ENCODE data around the gene RTN1.
A peak's percentile ranks its signal among the peaks of the same experiment; 100 is the strongest.

The RTN1 gene

DNA sequence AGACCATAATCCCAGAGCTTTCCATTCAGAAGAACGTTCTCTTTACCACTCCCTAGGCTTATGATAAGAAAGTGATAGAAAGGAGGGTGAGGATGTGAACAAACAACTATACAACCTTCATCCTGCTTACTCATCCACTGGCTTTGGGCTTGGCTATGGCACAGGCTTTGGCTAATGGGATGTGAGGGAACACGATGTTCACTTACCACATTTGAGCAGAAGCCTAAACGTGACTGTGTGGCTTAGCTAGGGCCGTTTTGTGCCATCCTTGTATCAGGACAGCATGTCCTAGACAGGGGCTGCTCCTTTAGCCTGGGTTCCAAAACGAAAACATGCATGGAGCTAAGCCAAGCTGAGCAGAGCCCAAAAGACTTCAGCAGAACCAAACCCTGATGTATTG lies 175.4 kb downstream of the RTN1 start:
- DNase-seq (ENCODE audit: extremely low spot score) = no peak
- POLR2A ChIA-PET = no interaction called here
- TF ChIP-seq, protein P1, sequence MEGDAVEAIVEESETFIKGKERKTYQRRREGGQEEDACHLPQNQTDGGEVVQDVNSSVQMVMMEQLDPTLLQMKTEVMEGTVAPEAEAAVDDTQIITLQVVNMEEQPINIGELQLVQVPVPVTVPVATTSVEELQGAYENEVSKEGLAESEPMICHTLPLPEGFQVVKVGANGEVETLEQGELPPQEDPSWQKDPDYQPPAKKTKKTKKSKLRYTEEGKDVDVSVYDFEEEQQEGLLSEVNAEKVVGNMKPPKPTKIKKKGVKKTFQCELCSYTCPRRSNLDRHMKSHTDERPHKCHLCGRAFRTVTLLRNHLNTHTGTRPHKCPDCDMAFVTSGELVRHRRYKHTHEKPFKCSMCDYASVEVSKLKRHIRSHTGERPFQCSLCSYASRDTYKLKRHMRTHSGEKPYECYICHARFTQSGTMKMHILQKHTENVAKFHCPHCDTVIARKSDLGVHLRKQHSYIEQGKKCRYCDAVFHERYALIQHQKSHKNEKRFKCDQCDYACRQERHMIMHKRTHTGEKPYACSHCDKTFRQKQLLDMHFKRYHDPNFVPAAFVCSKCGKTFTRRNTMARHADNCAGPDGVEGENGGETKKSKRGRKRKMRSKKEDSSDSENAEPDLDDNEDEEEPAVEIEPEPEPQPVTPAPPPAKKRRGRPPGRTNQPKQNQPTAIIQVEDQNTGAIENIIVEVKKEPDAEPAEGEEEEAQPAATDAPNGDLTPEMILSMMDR (IDR thresholded peaks at IDR 0.05; ENCODE audit: control extremely low read depth, extremely low read depth, low read depth, missing control alignments) = no peak
- CTCF ChIA-PET = interaction anchor here (1.3 to 1.6 kb wide), 3 partner anchors 10 to 62 kb away, joined by 3 to 4 read pairs (median 4); no protein-coding TSS in a partner anchor

DNA sequence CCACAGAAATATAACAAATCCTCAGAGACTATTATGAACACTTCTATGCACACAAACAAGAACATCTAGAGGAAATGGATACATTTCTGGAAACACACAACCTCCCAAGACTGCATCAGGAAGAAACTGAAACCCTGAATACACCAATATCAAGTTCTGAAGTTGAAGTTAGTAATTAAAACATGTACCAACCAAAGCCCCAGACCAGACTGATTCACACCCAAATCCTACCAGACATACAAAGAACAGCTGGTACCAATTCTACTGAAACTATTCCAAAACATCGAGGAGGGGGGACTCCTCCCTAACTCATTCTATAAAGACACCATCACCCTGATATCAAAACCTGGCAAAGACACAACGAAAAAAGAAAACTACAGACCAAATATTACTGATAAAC lies 179.3 kb downstream of the RTN1 start:
- ChIA-PET CTCF (no interaction called here), POLR2A (no interaction called here)
- DNase-seq (ENCODE audit: extremely low spot score) = no peak
- TF ChIP-seq, protein P1 (IDR thresholded peaks at IDR 0.05; ENCODE audit: control extremely low read depth, extremely low read depth, low read depth, missing control alignments) = no peak

DNA sequence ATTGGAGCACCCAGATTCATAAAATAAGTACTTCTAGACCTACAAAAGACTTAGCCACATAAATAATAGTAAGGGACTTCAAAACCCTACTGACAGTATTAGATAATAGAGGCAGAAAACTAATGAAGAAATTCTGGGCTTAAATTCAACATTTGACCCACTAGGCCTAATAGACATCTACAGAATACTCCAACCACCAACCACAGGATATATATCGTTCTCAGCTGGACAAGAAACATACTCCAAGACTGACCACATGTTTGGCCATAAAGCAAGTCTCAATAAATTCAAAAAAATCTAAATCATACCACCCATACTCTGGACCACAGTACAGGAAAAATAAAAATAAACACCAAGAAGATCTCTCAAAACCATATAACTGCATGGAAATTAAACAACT lies 180.2 kb downstream of the RTN1 start:
- no peak for DNase-seq (ENCODE audit: extremely low spot score)
- TF ChIP-seq, protein P1 (IDR thresholded peaks at IDR 0.05; ENCODE audit: control extremely low read depth, extremely low read depth, low read depth, missing control alignments) = no peak
- ChIA-PET CTCF (no interaction called here), POLR2A (no interaction called here)

DNA sequence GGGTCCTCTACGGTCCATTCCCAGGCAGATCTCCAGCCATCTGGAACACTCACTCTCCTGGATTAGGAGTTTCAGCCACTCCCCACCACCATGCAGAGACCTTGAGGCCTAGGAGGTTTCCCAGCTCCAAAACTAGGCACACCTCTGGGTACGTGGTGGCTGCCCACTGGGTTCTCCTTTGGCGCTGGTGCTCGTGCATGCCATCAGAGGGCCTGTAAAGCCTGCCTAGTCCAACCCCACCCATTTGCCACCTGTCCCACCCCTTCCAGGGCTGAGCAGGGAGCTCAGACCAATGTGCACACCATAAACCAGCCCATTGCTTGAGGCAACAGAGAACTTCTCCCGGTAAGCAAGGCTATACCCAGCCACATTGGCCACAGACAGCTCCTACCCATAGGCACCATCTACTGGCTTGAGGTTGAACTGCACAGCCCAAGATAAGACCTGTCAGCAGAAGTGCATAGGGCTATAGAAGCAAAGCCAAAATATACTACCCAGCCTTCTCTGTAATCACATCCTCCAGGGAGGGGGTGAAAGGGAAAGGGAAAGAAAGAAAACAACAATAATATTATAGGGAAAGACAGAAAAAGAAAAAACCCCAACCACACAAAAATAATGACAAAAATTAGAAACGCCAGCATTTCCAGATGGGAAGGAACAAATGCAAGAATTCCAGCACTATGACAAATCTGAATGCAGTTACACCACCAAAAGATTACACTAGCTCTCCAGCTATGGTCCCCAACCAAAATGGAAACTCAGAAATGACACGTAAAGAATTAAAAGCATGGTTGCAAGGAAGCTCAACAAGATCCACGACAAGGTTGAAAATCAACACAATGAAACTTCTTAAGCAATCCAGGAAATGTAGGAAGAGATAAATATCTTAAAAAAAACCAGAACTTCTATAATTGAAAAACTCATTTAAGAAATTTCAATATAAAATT lies 182.1 kb downstream of the RTN1 start:
- DNase-seq (ENCODE audit: extremely low spot score) = peak; percentile 34
- TF ChIP-seq, protein P1 (IDR thresholded peaks at IDR 0.05; ENCODE audit: control extremely low read depth, extremely low read depth, low read depth, missing control alignments) = peak; percentile 69
- POLR2A ChIA-PET = no interaction called here
- CTCF ChIA-PET = interaction anchor here (0.6 to 4.8 kb wide), 18 partner anchors 9 to 276 kb away, joined by 3 to 20 read pairs (median 4); no protein-coding TSS in a partner anchor

DNA sequence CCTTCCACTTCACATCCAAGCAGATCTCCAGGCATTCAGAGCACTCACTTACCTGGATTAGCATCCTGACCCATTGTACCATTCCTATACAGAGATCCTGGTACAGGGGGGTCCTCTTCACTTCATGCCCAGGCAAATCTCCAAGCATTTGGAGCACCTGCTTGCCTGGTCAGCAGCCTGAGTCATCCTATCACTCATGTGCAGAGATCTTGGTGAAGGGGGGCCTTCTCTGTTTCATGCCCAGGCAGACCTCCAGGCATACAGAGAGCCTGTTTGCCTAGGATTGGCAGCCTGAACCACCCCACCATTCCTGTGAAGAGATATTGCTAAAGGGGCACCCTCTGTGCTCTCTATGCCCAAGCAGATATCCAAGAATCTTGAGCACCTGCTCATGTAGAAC lies 182.9 kb downstream of the RTN1 start:
- TF ChIP-seq, protein P1 (IDR thresholded peaks at IDR 0.05; ENCODE audit: control extremely low read depth, extremely low read depth, low read depth, missing control alignments) = no peak
- POLR2A ChIA-PET = no interaction called here
- CTCF ChIA-PET = interaction anchor here (0.8 to 4.8 kb wide), 12 partner anchors 8 to 91 kb away, joined by 3 to 20 read pairs (median 6); no protein-coding TSS in a partner anchor
- no peak for DNase-seq (ENCODE audit: extremely low spot score)

DNA sequence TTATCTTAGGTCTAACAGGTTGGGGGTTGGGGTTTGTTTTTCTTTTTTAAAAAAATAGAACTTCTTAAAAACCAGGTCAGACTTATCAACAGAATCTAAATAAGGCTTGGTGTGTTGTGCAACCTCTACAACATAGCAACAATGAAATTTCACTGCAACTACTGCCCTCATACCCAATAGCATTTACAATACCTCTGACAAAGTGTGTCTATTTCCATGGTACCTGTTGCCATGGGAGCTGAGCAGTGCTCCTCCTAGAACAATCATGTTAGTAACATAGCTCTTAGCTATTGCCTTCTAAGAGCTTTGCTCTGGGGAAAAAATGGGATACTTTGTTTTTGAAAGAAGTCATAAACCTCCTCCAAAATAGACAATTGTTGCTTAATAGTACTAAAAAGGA lies 190.7 kb downstream of the RTN1 start:
- TF ChIP-seq, protein P1 (IDR thresholded peaks at IDR 0.05; ENCODE audit: control extremely low read depth, extremely low read depth, low read depth, missing control alignments) = no peak
- DNase-seq (ENCODE audit: extremely low spot score) = no peak
- ChIA-PET POLR2A (no interaction called here), CTCF (interaction anchor here (1.1 to 1.9 kb wide), 2 partner anchors 9 to 104 kb away, joined by 3 to 9 read pairs; no protein-coding TSS in a partner anchor)
